ENCODE measurements around the gene RFNG.
A peak's percentile ranks its signal among the peaks of the same experiment; 100 is the strongest.

The RFNG gene

DNA sequence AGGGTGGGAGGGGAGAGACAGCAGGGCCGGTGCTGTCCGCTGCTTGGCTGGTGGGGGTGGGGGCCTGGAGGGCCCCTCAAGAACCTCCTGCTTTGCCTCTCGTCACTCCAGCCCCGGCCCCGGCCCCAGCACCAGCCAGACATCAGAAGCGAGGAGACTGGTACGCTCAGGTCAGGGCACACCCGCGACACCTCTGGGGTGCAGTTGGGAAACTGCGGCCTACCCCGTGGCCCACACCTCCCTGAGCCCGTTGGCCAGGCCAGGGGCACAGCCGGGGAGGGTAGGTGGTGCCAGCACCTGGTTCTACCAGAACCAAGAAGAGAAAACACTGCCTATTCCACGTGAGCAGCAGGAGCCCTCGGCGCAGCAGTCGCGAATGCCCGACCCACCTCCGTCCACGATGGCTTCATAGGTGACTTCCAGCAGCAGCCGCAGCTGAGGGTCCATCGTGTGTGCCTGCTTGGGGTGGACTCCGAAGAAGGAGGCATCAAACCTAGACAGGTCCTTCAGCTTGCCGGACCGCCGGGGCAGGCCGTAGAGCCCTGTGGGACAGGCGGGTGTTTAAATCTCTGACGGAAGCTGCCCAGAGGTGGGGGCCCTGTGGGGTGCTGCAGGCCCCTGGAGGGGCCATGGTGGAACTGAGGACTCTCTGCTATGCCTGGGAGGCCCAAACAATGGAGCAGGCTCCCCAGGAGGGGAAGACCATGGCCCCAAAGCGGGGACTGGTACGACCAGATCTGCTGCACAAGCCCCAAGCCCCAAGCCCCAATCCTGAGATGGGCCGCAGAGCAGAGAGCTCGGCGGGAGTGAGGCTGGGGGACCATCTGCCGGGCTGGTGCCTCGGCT is 43.5 kb upstream of the RFNG start:
- Histone ChIP-seq H3K27me3 (ENCODE audit: insufficient read depth, low read length) (no peaks in the 10 kb centered on the region), H3K9me3 (ENCODE audit: insufficient read depth, low read depth, low read length) (no peaks in the 10 kb centered on the region), H3K4me1 (ENCODE audit: insufficient read depth, low read length) (peaks cover 5% of the 10 kb centered on the region), H3K4me3 (ENCODE audit: low read length) (0 out of 2 replicates have a peak overlapping the region, but pooled peaks have one; percentile 74), H3K9ac (ENCODE audit: low read depth, low read length) (no peak overlapping the region), H3K36me3 (ENCODE audit: insufficient read depth, low read length) (peaks cover 56% of the 10 kb centered on the region), H3K27ac (ENCODE audit: low read depth, low read length) (no peak overlapping the region)
- WGBS, result 94% methylated on average over 37 of the region's 37 CpGs

DNA sequence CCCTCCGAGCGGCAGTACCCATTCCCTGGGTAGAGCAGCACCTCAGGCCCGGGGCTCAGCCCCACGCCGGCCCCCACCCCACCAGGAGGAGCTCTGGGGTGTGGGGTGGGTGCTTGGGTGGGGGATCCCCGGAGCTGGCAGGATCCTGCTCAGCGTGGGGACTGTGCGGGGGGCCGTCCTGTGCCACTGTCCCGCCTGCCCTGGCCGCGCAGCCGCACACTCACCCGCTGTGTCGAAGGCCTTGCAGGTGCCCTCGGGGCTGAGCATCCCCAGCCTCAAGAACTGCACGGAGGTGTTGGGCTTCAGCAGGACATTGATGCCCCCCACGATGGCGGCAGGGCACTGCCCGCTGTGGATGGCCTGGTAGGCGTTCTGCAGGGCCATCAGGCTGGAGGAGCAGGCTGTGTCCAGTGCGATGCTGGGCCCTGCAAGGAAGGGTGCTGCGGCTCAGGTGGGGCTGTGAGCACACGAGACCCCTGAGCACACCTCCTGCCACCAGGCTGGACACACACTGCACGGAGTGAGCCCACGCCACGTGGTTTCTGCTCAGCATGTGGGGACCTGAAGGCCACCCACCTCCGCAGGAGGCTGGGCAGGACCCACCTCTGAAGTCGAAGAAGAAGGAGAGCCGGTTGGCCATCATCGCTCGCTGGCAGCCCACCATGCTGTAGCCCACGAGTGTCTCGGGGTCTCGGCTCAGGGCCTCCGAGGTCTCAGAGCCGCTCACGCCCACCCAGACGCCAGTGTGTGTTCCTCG is 41.6 kb upstream of the RFNG start:
- no peak overlapping the region for H3K27ac ChIP-seq (ENCODE audit: low read depth, low read length)
- H3K9ac ChIP-seq (ENCODE audit: low read depth, low read length), result no peak overlapping the region
- H3K27me3 ChIP-seq (ENCODE audit: insufficient read depth, low read length), result no peaks in the 10 kb centered on the region
- no peaks in the 10 kb centered on the region for H3K4me1 ChIP-seq (ENCODE audit: insufficient read depth, low read length)
- no peak overlapping the region for H3K4me3 ChIP-seq (ENCODE audit: low read length)
- WGBS, result 97% methylated on average over 40 of the region's 40 CpGs
- H3K36me3 ChIP-seq (ENCODE audit: insufficient read depth, low read length), result peaks cover 76% of the 10 kb centered on the region
- no peaks in the 10 kb centered on the region for H3K9me3 ChIP-seq (ENCODE audit: insufficient read depth, low read depth, low read length)

DNA sequence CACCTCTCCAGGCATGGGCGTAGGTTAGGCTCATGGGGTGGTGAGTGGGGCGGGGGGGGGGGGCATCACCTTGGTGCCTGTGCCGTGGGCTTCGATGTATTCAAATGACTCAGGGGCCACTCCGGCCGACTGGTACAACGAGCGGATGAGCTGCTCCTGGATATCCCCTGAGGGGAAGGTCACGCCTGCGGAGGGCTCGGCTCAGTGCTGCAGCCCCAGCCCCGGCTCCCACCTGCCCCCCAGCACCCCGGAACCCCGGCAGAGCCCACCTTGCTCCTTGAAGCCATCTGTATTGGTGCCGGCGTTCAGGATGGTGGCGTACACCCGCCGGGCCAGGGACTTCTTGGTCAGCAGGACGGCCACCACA is 41.0 kb upstream of the RFNG start:
- 94% methylated on average over 20 of the region's 20 CpGs for WGBS
- H3K27ac ChIP-seq (ENCODE audit: low read depth, low read length), result no peak overlapping the region
- no peaks in the 10 kb centered on the region for H3K4me1 ChIP-seq (ENCODE audit: insufficient read depth, low read length)
- no peaks in the 10 kb centered on the region for H3K9me3 ChIP-seq (ENCODE audit: insufficient read depth, low read depth, low read length)
- no peak overlapping the region for H3K4me3 ChIP-seq (ENCODE audit: low read length)
- no peaks in the 10 kb centered on the region for H3K27me3 ChIP-seq (ENCODE audit: insufficient read depth, low read length)
- H3K9ac ChIP-seq (ENCODE audit: low read depth, low read length), result no peak overlapping the region
- peaks cover 82% of the 10 kb centered on the region for H3K36me3 ChIP-seq (ENCODE audit: insufficient read depth, low read length)

DNA sequence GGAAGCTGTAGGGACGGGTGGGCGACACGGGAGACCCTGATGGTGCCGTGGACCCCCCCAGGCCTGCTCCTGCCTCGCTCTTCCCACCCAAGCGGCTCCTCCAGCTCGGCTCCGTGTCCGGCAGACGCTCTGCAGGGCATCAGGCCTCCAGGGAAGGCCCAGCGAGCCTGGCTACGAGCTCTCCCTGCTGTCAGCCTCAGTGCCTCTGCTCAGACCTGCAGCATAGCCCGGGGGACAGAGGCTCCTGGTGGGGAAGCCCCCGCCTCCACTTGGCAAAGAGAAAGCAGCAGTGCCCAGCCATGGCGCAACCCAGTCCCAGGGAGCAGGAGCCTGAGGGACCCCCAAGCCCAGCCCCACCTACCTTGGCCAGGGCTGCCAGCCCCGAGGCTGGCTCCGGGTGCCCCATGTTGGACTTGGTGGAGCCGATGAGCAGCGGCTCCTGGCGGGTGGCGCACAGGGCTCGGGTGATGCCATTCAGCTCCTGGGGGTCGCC is 40.5 kb upstream of the RFNG start:
- 96% methylated on average over 23 of the region's 23 CpGs for WGBS
- H3K4me3 ChIP-seq (ENCODE audit: low read length), result no peak overlapping the region
- peaks cover 86% of the 10 kb centered on the region for H3K36me3 ChIP-seq (ENCODE audit: insufficient read depth, low read length)
- no peak overlapping the region for H3K27ac ChIP-seq (ENCODE audit: low read depth, low read length)
- no peaks in the 10 kb centered on the region for H3K9me3 ChIP-seq (ENCODE audit: insufficient read depth, low read depth, low read length)
- H3K9ac ChIP-seq (ENCODE audit: low read depth, low read length), result no peak overlapping the region
- H3K4me1 ChIP-seq (ENCODE audit: insufficient read depth, low read length), result no peaks in the 10 kb centered on the region
- H3K27me3 ChIP-seq (ENCODE audit: insufficient read depth, low read length), result no peaks in the 10 kb centered on the region

DNA sequence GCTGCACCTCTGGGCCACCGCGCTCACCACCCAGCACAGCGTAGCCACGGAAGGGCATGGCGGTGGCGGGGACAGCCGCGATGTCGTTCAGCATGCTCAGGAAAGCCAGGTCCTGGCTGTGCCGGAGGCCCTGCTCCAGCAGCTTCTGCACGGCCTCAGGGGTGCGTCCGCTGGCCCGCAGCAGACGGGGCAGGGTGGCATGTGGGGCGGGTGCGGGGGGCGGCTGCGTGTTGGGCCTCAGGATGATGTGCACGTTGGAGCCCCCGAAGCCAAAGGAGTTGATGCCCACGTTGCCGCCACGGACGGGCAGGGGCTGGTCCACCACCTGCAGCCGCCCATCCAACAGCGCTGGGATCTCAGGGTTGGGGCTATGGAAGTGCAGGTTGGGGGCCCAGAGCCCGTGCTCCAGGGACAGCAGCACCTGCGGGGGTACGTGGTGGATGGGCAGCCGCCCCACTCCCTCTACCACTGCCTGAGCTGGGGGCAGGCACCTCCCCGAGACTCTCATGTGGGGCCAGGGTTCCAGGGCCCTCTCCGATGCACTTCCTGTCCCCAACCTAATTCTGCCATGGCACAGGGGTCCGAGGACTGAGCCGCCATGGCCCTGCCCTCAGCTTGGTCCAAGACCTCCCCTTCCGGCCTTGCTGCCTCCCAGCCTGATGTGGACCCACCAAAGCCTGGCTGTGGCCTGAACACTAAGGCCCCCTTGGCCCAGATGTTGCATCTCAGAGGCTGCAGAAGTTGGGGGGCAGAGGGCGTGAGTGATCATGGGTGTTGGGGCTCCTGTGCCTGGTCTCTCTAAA is 39.9 kb upstream of the RFNG start:
- no peak overlapping the region for H3K27ac ChIP-seq (ENCODE audit: low read depth, low read length)
- 96% methylated on average over 37 of the region's 37 CpGs for WGBS
- H3K36me3 ChIP-seq (ENCODE audit: insufficient read depth, low read length), result peaks cover 91% of the 10 kb centered on the region
- no peaks in the 10 kb centered on the region for H3K9me3 ChIP-seq (ENCODE audit: insufficient read depth, low read depth, low read length)
- no peaks in the 10 kb centered on the region for H3K27me3 ChIP-seq (ENCODE audit: insufficient read depth, low read length)
- H3K4me3 ChIP-seq (ENCODE audit: low read length), result no peak overlapping the region
- no peak overlapping the region for H3K9ac ChIP-seq (ENCODE audit: low read depth, low read length)
- H3K4me1 ChIP-seq (ENCODE audit: insufficient read depth, low read length), result no peaks in the 10 kb centered on the region

DNA sequence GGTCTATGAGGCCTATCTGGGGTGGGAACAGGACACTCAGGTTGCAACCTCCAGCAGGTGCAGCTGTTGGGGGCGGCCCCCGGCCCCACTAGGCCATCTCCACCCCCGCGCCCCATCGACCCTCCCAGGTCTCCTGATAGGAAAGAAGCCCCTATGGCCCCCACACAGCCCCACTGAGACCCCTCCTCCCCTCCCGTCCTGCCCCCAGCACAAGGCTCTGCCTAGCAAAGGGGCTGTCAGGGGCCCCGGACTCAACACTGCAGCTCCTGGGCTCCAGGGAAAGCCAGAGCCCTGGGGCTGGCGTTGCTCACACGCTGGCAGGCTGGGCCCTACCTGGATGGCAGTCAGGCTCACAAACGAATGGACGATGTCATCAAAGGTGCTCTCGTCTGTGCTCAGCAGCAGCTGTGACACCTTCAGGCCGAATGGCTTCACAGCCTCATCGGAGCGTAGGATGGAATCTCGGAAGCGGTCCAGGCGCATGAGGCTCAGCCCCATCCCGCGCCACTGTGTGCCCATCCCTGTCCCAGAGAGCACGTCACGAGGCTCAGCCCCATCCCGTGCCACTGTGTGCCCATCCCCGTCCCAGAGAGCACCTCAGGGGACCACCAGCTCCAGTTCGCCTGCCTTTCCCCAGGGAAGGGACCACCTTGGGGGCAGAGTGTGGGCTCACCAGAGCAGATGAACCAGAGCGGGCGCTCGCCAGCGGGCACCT is 39.1 kb upstream of the RFNG start:
- peaks cover 91% of the 10 kb centered on the region for H3K36me3 ChIP-seq (ENCODE audit: insufficient read depth, low read length)

DNA sequence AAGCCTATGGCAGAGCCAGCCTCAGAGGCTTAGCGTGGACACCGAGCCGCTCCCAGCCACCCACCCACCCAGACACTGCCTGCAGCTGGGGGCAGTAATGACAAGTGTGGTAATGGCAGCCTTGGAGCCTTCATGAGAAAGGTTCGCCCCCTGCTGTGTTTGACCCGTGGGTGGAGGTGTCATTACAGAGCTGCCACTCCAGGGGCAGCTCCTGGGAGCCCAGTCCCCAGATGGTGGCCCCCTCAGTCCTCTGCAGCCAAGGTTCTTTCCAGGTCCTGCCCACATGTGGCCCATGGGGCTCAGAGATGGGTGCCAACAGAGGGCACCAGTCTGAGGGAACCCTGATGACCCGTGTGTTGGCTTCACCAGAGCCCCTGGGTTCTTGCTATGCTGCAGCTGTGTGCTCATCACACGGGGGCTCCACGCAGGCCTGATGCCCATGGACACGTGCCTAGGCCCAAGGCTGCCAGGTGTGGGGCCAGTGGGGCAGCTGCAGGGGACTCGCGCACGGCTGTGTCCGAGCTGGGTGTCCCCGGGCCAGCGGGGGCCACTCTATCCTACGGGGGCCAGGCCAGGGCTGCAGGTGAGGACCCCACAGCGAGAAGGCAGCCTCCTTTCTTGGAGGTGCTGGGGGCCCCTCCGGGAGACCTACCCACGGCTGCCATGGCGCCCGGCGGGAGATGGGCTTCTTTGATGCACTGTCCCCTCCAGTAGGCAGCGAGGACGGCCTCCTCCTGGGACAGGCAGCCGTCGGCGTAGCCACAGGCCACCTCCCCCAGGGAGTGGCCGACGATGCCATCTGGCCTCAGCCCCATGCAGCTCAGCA is 38.3 kb upstream of the RFNG start:
- no peaks in the 10 kb centered on the region for H3K4me1 ChIP-seq (ENCODE audit: insufficient read depth, low read length)
- H3K36me3 ChIP-seq (ENCODE audit: insufficient read depth, low read length), result peaks cover 91% of the 10 kb centered on the region
- WGBS, result 96% methylated on average over 29 of the region's 29 CpGs
- no peaks in the 10 kb centered on the region for H3K9me3 ChIP-seq (ENCODE audit: insufficient read depth, low read depth, low read length)
- H3K27me3 ChIP-seq (ENCODE audit: insufficient read depth, low read length), result no peaks in the 10 kb centered on the region
- no peak overlapping the region for H3K9ac ChIP-seq (ENCODE audit: low read depth, low read length)
- H3K4me3 ChIP-seq (ENCODE audit: low read length), result no peak overlapping the region
- H3K27ac ChIP-seq (ENCODE audit: low read depth, low read length), result no peak overlapping the region

More for the DNA sequence above, 39.1 kb upstream of the RFNG start:
- no peak overlapping the region for H3K4me3 ChIP-seq (ENCODE audit: low read length)
- no peak overlapping the region for H3K9ac ChIP-seq (ENCODE audit: low read depth, low read length)
- H3K27me3 ChIP-seq (ENCODE audit: insufficient read depth, low read length), result no peaks in the 10 kb centered on the region
- 94% methylated on average over 29 of the region's 29 CpGs for WGBS
- no peaks in the 10 kb centered on the region for H3K9me3 ChIP-seq (ENCODE audit: insufficient read depth, low read depth, low read length)
- H3K27ac ChIP-seq (ENCODE audit: low read depth, low read length), result no peak overlapping the region
- H3K4me1 ChIP-seq (ENCODE audit: insufficient read depth, low read length), result no peaks in the 10 kb centered on the region

DNA sequence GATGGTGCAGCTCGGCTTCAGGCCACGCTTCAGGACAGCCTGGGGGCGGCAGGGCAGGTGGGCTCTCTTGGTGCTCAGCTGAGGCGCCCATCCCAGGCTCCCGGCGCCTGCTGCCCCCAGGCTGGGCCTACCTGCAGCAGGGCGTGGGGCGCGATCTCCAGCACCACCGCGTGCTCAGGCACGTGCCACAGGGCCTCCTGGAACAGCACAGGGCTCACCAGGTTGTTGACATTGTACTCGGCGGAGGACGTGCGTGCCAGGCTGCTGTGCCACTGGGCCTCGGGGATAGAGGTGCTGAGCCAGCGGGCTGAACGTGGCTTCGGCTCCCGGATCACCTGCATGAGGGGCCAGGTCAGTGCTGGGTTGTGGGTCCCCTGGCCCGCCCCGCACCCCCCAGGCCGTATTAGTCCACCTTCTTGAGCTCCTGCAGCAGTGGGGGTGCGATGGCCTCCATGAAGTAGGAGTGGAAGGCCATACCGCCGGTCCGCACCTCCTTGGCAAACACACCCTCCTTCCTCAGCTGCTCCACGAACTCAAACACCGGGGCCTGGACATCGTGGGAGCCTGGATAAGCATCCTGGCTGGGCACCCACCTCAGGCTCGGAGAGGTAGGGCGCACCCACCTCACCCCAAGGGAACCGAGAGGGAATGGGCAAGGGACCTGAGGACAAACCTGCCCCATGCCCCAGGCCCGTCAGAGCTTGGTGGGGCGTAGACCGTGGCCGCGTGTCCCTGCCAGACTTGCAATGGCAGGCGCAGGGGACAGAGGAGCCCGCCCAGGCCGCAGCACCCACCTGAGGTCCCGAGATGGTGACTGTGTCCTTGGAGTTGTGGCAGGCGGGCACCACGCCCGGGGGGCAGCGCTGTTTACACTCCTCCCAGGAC is 37.5 kb upstream of the RFNG start:
- H3K4me3 ChIP-seq (ENCODE audit: low read length), result no peak overlapping the region
- no peak overlapping the region for H3K27ac ChIP-seq (ENCODE audit: low read depth, low read length)
- no peaks in the 10 kb centered on the region for H3K9me3 ChIP-seq (ENCODE audit: insufficient read depth, low read depth, low read length)
- 96% methylated on average over 47 of the region's 47 CpGs for WGBS
- H3K4me1 ChIP-seq (ENCODE audit: insufficient read depth, low read length), result no peaks in the 10 kb centered on the region
- H3K36me3 ChIP-seq (ENCODE audit: insufficient read depth, low read length), result peaks cover 94% of the 10 kb centered on the region
- H3K27me3 ChIP-seq (ENCODE audit: insufficient read depth, low read length), result no peaks in the 10 kb centered on the region
- H3K9ac ChIP-seq (ENCODE audit: low read depth, low read length), result no peak overlapping the region

DNA sequence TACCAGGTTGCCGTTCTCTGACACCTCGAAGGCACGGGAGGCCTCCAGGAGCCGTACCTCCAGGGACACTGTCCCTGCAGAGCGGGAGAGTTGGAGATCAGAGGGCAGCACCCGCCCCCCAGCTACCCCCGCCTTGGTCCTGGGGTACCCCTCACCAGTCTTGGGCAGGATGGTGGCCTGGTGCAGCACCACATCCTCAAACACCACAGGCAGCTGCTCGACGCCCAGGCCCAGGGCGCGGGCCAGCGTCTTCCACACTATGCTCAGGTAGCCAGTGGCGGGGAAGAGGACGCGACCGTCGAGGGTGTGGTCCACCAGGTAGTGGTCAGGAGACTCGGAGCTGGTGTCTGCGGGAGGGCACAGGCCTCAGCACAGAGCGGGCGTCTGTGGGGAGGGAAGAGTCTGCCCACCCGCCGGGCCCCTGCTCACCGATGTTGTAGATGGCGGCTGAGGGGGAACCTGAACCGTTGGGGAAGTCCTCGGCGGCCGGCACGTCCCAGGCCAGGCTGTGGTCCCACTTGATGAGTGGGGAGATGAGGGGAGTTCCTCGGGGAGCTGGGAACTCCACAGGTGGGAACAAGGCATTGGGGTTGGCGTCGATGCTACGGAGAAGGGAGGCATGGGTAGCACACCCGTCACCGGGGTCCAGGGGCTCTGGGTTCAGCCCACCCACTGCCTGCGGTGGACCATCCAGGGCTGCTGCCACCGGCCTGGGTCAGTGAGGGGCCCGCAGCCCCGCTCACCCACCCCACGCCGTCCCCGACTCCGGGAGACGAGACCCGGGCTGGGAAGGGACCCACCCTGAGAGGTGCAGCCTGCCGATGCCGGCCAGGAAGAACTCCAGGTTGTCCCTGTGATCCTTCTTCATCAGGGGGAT is 36.6 kb upstream of the RFNG start:
- no peaks in the 10 kb centered on the region for H3K4me1 ChIP-seq (ENCODE audit: insufficient read depth, low read length)
- H3K36me3 ChIP-seq (ENCODE audit: insufficient read depth, low read length), result peaks cover 95% of the 10 kb centered on the region
- H3K9me3 ChIP-seq (ENCODE audit: insufficient read depth, low read depth, low read length), result no peaks in the 10 kb centered on the region
- H3K27ac ChIP-seq (ENCODE audit: low read depth, low read length), result no peak overlapping the region
- no peaks in the 10 kb centered on the region for H3K27me3 ChIP-seq (ENCODE audit: insufficient read depth, low read length)
- 96% methylated on average over 48 of the region's 48 CpGs for WGBS
- H3K4me3 ChIP-seq (ENCODE audit: low read length), result no peak overlapping the region
- H3K9ac ChIP-seq (ENCODE audit: low read depth, low read length), result no peak overlapping the region

Measured in HUES64 (cell line).